SU-DHL-6 (cell line): ENCODE data around the gene GPHN.
"Not testable (repeated sequence)": the region's sequence is repeated elsewhere in the genome, so short reads cannot be mapped to it uniquely, and the experiment has no call there.

Source experiments
- H2AFZ ChIP-seq: fragments of 200-600 bp; sonication (generic); 2 replicates; pipeline ENCODE4 v1.6.1; 2014; ENCODE audit warnings: low read depth, mild to moderate bottlenecking, moderate library complexity, mixed read lengths, antibody characterized with exemption, low read length; ENCODE audit not compliant: severe bottlenecking
- H3F3A ChIP-seq: fragments of 200-600 bp; shearing (Covaris generic); 2 replicates; pipeline ENCODE4 v1.6.0; 2016; ENCODE audit warnings: antibody characterized with exemption, mild to moderate bottlenecking; ENCODE audit not compliant: insufficient read depth
- H3K27ac ChIP-seq: fragments of 200-600 bp; sonication (generic); 2 replicates; pipeline ENCODE4 v1.5.1; 2016; ENCODE audit warnings: low read depth, mild to moderate bottlenecking, low read length, moderate library complexity, mixed read lengths
- H3K27me3 ChIP-seq: fragments of 200-600 bp; sonication (generic), shearing (Covaris generic); 2 replicates; pipeline ENCODE4 v1.6.0; 2014; ENCODE audit warnings: mild to moderate bottlenecking, low read length
- H3K36me3 ChIP-seq: fragments of 200-600 bp; sonication (generic); 2 replicates; pipeline ENCODE4 v1.6.1; 2014; ENCODE audit warnings: mild to moderate bottlenecking, low read length, mixed read lengths
- H3K4me2 ChIP-seq: fragments of 300-600, 200-600 bp; shearing (Covaris generic), sonication (generic); 2 replicates; pipeline ENCODE4 v1.6.0; 2014; ENCODE audit warnings: low read length, low read depth, mild to moderate bottlenecking; ENCODE audit not compliant: poor library complexity, severe bottlenecking
- H3K4me3 ChIP-seq: fragments of 200-600 bp; sonication (generic); 2 replicates; pipeline ENCODE4 v1.5.1; 2014; ENCODE audit warnings: antibody characterized with exemption, low read length, mild to moderate bottlenecking, mixed read lengths; ENCODE audit not compliant: insufficient read depth, poor library complexity, severe bottlenecking
- H3K79me2 ChIP-seq: fragments of 200-600 bp; sonication (generic); 2 replicates; pipeline ENCODE4 v1.6.1; 2014; ENCODE audit warnings: mild to moderate bottlenecking, low read length, moderate library complexity; ENCODE audit not compliant: insufficient read depth
- H3K9ac ChIP-seq: fragments of 200-600 bp; sonication (generic); 2 replicates; pipeline ENCODE4 v1.7.0; 2014; ENCODE audit warnings: mild to moderate bottlenecking, low read length
- H3K9me2 ChIP-seq: fragments of 200-600 bp; sonication (generic); replicated peaks from 2 replicates; pipeline ENCODE4 v1.6.1; 2014; ENCODE audit warnings: low read length; ENCODE audit not compliant: insufficient read depth
- H3K9me3 ChIP-seq: fragments of 200-600 bp; sonication (generic); 2 replicates; pipeline ENCODE4 v1.6.1; 2014; ENCODE audit warnings: low read length, mixed read lengths; ENCODE audit not compliant: insufficient read depth
- H4K20me1 ChIP-seq: fragments of 200-600 bp; sonication (generic); 2 replicates; pipeline ENCODE4 v1.6.1; 2014; ENCODE audit warnings: low read depth, mild to moderate bottlenecking, antibody characterized with exemption, low read length, moderate library complexity, mixed read lengths
- EZH2phosphoT487 ChIP-seq: fragments of 200-600 bp; sonication (generic), shearing (Covaris generic); conservative IDR thresholded peaks from 2 replicates; pipeline ENCODE4 v1.6.1; 2018; ENCODE audit warnings: mild to moderate bottlenecking, antibody characterized with exemption, low read length, moderate library complexity, mixed read lengths
- TF ChIP-seq, protein P1 (sequence below): fragments of 200-600 bp; sonication (generic); IDR thresholded peaks from one replicate; pipeline ENCODE4 v1.5.1; 2017; ENCODE audit warnings: antibody characterized with exemption, mild to moderate bottlenecking, low read length, moderate library complexity; ENCODE audit not compliant: insufficient read depth, poor library complexity, severe bottlenecking

Gene GPHN

GRCh38 chr14:66709291-66709690, 201.3 kb downstream of the GPHN start:
- H3K4me2 ChIP-seq, result no peak overlapping the region
- H3K9me2 ChIP-seq, result no peaks in the 10 kb centered on the region
- H3K27ac ChIP-seq, result no peak overlapping the region
- no peak for TF ChIP-seq EZH2phosphoT487
- TF ChIP-seq, protein P1, sequence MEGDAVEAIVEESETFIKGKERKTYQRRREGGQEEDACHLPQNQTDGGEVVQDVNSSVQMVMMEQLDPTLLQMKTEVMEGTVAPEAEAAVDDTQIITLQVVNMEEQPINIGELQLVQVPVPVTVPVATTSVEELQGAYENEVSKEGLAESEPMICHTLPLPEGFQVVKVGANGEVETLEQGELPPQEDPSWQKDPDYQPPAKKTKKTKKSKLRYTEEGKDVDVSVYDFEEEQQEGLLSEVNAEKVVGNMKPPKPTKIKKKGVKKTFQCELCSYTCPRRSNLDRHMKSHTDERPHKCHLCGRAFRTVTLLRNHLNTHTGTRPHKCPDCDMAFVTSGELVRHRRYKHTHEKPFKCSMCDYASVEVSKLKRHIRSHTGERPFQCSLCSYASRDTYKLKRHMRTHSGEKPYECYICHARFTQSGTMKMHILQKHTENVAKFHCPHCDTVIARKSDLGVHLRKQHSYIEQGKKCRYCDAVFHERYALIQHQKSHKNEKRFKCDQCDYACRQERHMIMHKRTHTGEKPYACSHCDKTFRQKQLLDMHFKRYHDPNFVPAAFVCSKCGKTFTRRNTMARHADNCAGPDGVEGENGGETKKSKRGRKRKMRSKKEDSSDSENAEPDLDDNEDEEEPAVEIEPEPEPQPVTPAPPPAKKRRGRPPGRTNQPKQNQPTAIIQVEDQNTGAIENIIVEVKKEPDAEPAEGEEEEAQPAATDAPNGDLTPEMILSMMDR, result no peak
- no peak overlapping the region for H3K4me3 ChIP-seq
- no peaks in the 10 kb centered on the region for H3K79me2 ChIP-seq
- H4K20me1 ChIP-seq, result no peaks in the 10 kb centered on the region
- H3K36me3 ChIP-seq, result no peaks in the 10 kb centered on the region
- no peak overlapping the region for H2AFZ ChIP-seq
- H3K9ac ChIP-seq, result no peak overlapping the region
- H3F3A ChIP-seq, result no peaks in the 10 kb centered on the region
- no peaks in the 10 kb centered on the region for H3K27me3 ChIP-seq
- no peaks in the 10 kb centered on the region for H3K9me3 ChIP-seq

- not testable (repeated sequence) for H3K9me2 ChIP-seq, H2AFZ ChIP-seq, H3K36me3 ChIP-seq, H3K27me3 ChIP-seq, H3K79me2 ChIP-seq, H3K9me3 ChIP-seq, H3F3A ChIP-seq, H3K9ac ChIP-seq, H4K20me1 ChIP-seq, H3K27ac ChIP-seq, H3K4me2 ChIP-seq, H3K4me3 ChIP-seq
These were observed 206.3 kb downstream of the GPHN start for GRCh38 chr14:66714291-66714690.

GRCh38 chr14:66715313-66715712, 207.4 kb downstream of the GPHN start:
- H3K4me2 ChIP-seq, H4K20me1 ChIP-seq, H3K4me3 ChIP-seq, H2AFZ ChIP-seq, H3K27ac ChIP-seq, H3K9me2 ChIP-seq, H3K27me3 ChIP-seq, H3K36me3 ChIP-seq, H3K9me3 ChIP-seq, H3K79me2 ChIP-seq, H3F3A ChIP-seq, H3K9ac ChIP-seq: not testable (repeated sequence)

DNA sequence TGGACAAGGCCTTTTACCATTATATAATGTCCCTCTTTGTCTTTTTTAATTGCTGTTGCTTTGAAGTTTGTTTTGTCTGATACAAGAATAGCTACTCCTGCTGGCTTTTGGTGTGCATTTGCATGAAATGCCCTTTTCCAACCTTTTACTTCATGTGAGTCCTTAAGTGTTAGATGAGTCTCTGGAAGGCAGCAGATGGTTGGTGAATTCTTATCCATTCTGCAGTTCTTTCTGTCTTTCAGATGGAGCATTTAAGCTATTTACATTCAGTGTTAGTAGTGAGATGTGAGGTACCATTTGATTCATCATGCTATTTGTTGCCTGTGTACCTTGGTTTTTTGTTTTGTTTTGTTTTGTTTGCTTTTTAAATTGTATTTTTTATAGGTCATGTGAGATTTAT, 208.3 kb downstream of the GPHN start:
- Histone ChIP-seq H4K20me1 (no peaks in the 10 kb centered on the region), H3K9me3 (no peaks in the 10 kb centered on the region), H3K27me3 (no peaks in the 10 kb centered on the region), H3K4me2 (no peak overlapping the region), H3K9ac (no peak overlapping the region), H3K27ac (no peak overlapping the region), H3K36me3 (no peaks in the 10 kb centered on the region), H3F3A (no peaks in the 10 kb centered on the region), H2AFZ (no peak overlapping the region), H3K9me2 (no peaks in the 10 kb centered on the region), H3K79me2 (no peaks in the 10 kb centered on the region), H3K4me3 (no peak overlapping the region)
- TF ChIP-seq, protein P1, result no peak
- no peak for TF ChIP-seq EZH2phosphoT487
